Measurements from ENCODE around the gene ERC1.

DNA sequence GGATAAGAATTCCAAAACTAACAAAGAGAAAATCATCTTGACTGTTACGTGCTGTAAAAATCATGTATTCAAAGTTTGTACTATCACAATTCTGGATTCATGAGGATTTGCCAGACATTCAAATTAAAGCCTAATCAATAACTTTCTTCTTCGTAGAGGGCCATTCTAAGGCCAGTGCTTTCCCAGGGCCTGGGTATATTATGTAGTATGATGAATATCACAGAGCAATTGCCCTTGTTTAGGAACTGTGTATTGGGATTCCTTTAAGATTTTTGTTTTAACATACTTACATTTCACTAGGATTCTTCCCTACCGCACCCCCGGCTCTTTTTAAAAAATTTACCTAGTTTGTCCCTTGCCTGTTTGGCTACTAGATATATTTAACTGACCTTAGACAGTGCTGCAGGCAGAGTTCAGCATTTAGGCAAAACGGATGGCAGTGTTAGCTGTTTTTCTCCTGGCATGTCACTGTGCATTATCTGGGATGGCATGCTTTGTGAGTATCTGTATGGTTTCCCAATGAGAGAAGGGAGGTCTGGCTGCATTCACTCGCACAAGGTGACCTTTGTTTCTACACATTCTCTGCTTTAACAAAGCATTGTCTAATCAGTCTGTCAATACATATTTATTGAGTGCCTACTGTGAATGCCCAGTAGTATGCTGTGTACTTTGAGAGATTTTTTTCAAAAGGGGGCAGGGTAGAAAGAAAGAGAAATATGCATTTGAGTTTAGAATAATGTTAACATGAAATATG, 63.3 kb downstream of the ERC1 start:
- TF ChIP-seq, protein P1, sequence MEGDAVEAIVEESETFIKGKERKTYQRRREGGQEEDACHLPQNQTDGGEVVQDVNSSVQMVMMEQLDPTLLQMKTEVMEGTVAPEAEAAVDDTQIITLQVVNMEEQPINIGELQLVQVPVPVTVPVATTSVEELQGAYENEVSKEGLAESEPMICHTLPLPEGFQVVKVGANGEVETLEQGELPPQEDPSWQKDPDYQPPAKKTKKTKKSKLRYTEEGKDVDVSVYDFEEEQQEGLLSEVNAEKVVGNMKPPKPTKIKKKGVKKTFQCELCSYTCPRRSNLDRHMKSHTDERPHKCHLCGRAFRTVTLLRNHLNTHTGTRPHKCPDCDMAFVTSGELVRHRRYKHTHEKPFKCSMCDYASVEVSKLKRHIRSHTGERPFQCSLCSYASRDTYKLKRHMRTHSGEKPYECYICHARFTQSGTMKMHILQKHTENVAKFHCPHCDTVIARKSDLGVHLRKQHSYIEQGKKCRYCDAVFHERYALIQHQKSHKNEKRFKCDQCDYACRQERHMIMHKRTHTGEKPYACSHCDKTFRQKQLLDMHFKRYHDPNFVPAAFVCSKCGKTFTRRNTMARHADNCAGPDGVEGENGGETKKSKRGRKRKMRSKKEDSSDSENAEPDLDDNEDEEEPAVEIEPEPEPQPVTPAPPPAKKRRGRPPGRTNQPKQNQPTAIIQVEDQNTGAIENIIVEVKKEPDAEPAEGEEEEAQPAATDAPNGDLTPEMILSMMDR (IDR thresholded peaks at IDR 0.05): no peak
- no peak for TF ChIP-seq POLR2A (IDR thresholded peaks at IDR 0.05)
- no peak for TF ChIP-seq EP300 (IDR thresholded peaks at IDR 0.05)
- TF ChIP-seq POLR2AphosphoS5 (IDR thresholded peaks at IDR 0.05): no peak
